Keratinocyte (primary cell): ENCODE results near the gene MSRB2. TPM values are rescaled to one million over a fixed set of nuclear protein-coding genes. Genes with fewer than 3 reads are reported as not detected.
A peak's percentile ranks its signal among the peaks of the same experiment; 100 is the strongest.
"Not testable (repeated sequence)": the region's sequence is repeated elsewhere in the genome, so short reads cannot be mapped to it uniquely, and the experiment has no call there.

Experiments used
- DNase-seq: peaks from one replicate; pipeline ENCODE4 v3.0.0-alpha.2; 2011; ENCODE audit warnings: low read depth, missing footprints, low spot score
- FAIRE-seq: peaks from 2 replicates; lab custom pipeline; 2011; peaks lifted over from hg19 to GRCh38; lab: Jason Lieb, UNC
- H2AFZ ChIP-seq: 2 replicates; pipeline ENCODE4 v1.6.0; 2012; ENCODE audit warnings: low read length, control low read depth, inconsistent platforms; ENCODE audit not compliant: control insufficient read depth
- H3K27ac ChIP-seq: 2 replicates; pipeline ENCODE4 v1.5.1; 2011; ENCODE audit warnings: low read length; ENCODE audit not compliant: control insufficient read depth, insufficient read depth
- H3K27me3 ChIP-seq: 3 replicates; pipeline ENCODE4 v1.6.0; 2011; ENCODE audit warnings: low read length; ENCODE audit not compliant: control insufficient read depth, insufficient read depth; ENCODE audit errors: extremely low read depth
- H3K36me3 ChIP-seq, 2 experiments: 2 replicates in 1 of 2; 3 replicates in 1 of 2; pipeline ENCODE4 v1.5.1; 2011; ENCODE audit warnings: low read length in 2 of 2, mild to moderate bottlenecking in 1 of 2; ENCODE audit not compliant: control insufficient read depth in 2 of 2, insufficient read depth in 2 of 2; ENCODE audit errors: extremely low read depth in 1 of 2
- H3K4me1 ChIP-seq: 3 replicates; pipeline ENCODE4 v1.5.1; 2011; ENCODE audit warnings: low read length; ENCODE audit not compliant: control insufficient read depth, insufficient read depth; ENCODE audit errors: extremely low read depth
- H3K4me2 ChIP-seq: 3 replicates; pipeline ENCODE4 v1.6.0; 2011; ENCODE audit warnings: low read depth, low read length; ENCODE audit not compliant: control insufficient read depth, insufficient read depth; ENCODE audit errors: extremely low read depth
- H3K4me3 ChIP-seq, 3 experiments: fragments of 200-600 bp in 1 of 3; sonication (generic) in 1 of 3; 2 replicates in 2 of 3; 3 replicates in 1 of 3; pipeline ENCODE4 v1.5.1; 2011 to 2016; ENCODE audit warnings: low read length in 3 of 3, mild to moderate bottlenecking in 3 of 3, control low read depth in 2 of 3, inconsistent platforms in 1 of 3, low read depth in 1 of 3, mixed read lengths in 1 of 3, mixed run types in 1 of 3, moderate library complexity in 1 of 3; ENCODE audit not compliant: control insufficient read depth in 2 of 3, insufficient read depth in 2 of 3; ENCODE audit errors: extremely low read depth in 1 of 3
- H3K79me2 ChIP-seq: 2 replicates; pipeline ENCODE4 v1.6.0; 2012; ENCODE audit warnings: low read length; ENCODE audit not compliant: control insufficient read depth, insufficient read depth
- H3K9ac ChIP-seq: 3 replicates; pipeline ENCODE4 v1.6.0; 2011; ENCODE audit warnings: low read length; ENCODE audit not compliant: control insufficient read depth, insufficient read depth; ENCODE audit errors: extremely low read depth
- H3K9me1 ChIP-seq: 3 replicates; pipeline ENCODE4 v1.6.0; 2011; ENCODE audit warnings: low read length; ENCODE audit not compliant: control insufficient read depth, insufficient read depth; ENCODE audit errors: extremely low read depth
- H3K9me3 ChIP-seq: 2 replicates; pipeline ENCODE4 v1.5.1; 2012; ENCODE audit warnings: low read depth, low read length; ENCODE audit not compliant: control insufficient read depth
- H4K20me1 ChIP-seq: 3 replicates; pipeline ENCODE4 v1.6.0; 2011; ENCODE audit warnings: low read length; ENCODE audit not compliant: control insufficient read depth, insufficient read depth; ENCODE audit errors: extremely low read depth
- CTCF ChIP-seq, 3 experiments: IDR thresholded peaks in 1 of 3; conservative IDR thresholded peaks in 1 of 3; optimal IDR thresholded peaks in 1 of 3; 2 replicates in 2 of 3; 3 replicates in 1 of 3; pipeline versions ENCODE3 to v1.5.1; 2011; ENCODE audit warnings: low read length in 3 of 3, mild to moderate bottlenecking in 3 of 3, moderate library complexity in 2 of 3, control low read depth in 1 of 3, inconsistent platforms in 1 of 3; ENCODE audit not compliant: insufficient read depth in 2 of 3; ENCODE audit errors: extremely low read depth in 1 of 3
- EZH2 ChIP-seq: IDR thresholded peaks from one replicate; pipeline ENCODE4 v1.6.1; 2012; ENCODE audit warnings: inconsistent platforms, mild to moderate bottlenecking, low read length, moderate library complexity
- dilution Hi-C: fragments of 300-500 bp; cut with MboI; formaldehyde crosslinking; loops from one replicate; pipeline ENCODE4 v1.7.0; 2020; ENCODE audit warnings: low sequenced_read_pairs; ENCODE audit not compliant: extremely low pct_ligation_motif_present
- polyA plus RNA-seq, 5 experiments: library from polyadenylated mRNA; depleted of rRNA in 3 of 5; stranded (reverse) in 3 of 5; stranded (forward) in 1 of 5; unstranded in 1 of 5; fragments of >200 nt; gene quantifications; 1 replicate in 1 of 5; 2 replicates in 3 of 5; 3 replicates in 1 of 5; pipeline versions ENCODE4 v1.2.1 to v1.2.3, GENCODE V29; 2011 to 2012; ENCODE audit warnings: missing spikeins in 2 of 5, low read depth in 1 of 5, low replicate concordance in 1 of 5

Gene MSRB2
- polyA plus RNA-seq, 1 donor (not counting 4 experiments of a cell fraction or from before 2014, with no cell fraction given): 27.6 TPM

- no peak overlapping the region for H2AFZ ChIP-seq
- H3K4me2 ChIP-seq: no peak overlapping the region
- DNase-seq (no peak), FAIRE-seq (no peak)
- peaks cover 6% of the 10 kb centered on the region for H3K4me1 ChIP-seq
- dilution Hi-C loops: no loop called here
- no peak for TF ChIP-seq CTCF (optimal IDR thresholded peaks at IDR 0.05 in 1 of 3, IDR thresholded peaks at IDR 0.05 in 1 of 3, conservative IDR thresholded peaks at IDR 0.05 in 1 of 3; ENCODE audit: extremely low read depth in 1 of 3, insufficient read depth in 2 of 3, low read length in 3 of 3)
- TF ChIP-seq EZH2: no peak
- no peaks in the 10 kb centered on the region for H4K20me1 ChIP-seq
- H3K9ac ChIP-seq: no peak overlapping the region
- no peaks in the 10 kb centered on the region for H3K9me3 ChIP-seq
- no peaks in the 10 kb centered on the region for H3K36me3 ChIP-seq
- no peaks in the 10 kb centered on the region for H3K79me2 ChIP-seq
- no peak overlapping the region for H3K4me3 ChIP-seq
- no peaks in the 10 kb centered on the region for H3K9me1 ChIP-seq
- H3K27me3 ChIP-seq: no peaks in the 10 kb centered on the region
- no peak overlapping the region for H3K27ac ChIP-seq
Observed at GRCh38 chr10:23070913-23071218, 24.5 kb upstream of the MSRB2 start.

- H3K27ac ChIP-seq, DNase-seq, H2AFZ ChIP-seq, FAIRE-seq, H3K27me3 ChIP-seq, dilution Hi-C loops, H3K9ac ChIP-seq, H3K9me1 ChIP-seq, H3K4me2 ChIP-seq, H4K20me1 ChIP-seq, H3K9me3 ChIP-seq, H3K79me2 ChIP-seq, H3K4me1 ChIP-seq, H3K36me3 ChIP-seq, H3K4me3 ChIP-seq: not testable (repeated sequence)
Observed at GRCh38 chr10:23072593-23072992, 22.8 kb upstream of the MSRB2 start.

- DNase-seq (peak; percentile 25), FAIRE-seq (peak; percentile 88)
- H3K4me3 ChIP-seq: no peak overlapping the region
- peaks cover 4% of the 10 kb centered on the region for H3K4me1 ChIP-seq
- H3K36me3 ChIP-seq: no peaks in the 10 kb centered on the region
- H4K20me1 ChIP-seq: no peaks in the 10 kb centered on the region
- no peak for TF ChIP-seq CTCF (optimal IDR thresholded peaks at IDR 0.05 in 1 of 3, IDR thresholded peaks at IDR 0.05 in 1 of 3, conservative IDR thresholded peaks at IDR 0.05 in 1 of 3; ENCODE audit: extremely low read depth in 1 of 3, insufficient read depth in 2 of 3, low read length in 3 of 3)
- TF ChIP-seq EZH2: no peak
- H2AFZ ChIP-seq: no peak overlapping the region
- no peak overlapping the region for H3K27ac ChIP-seq
- dilution Hi-C loops: no loop called here
- H3K9me1 ChIP-seq: no peaks in the 10 kb centered on the region
- H3K27me3 ChIP-seq: no peaks in the 10 kb centered on the region
- H3K9ac ChIP-seq: no peak overlapping the region
- H3K79me2 ChIP-seq: no peaks in the 10 kb centered on the region
- no peaks in the 10 kb centered on the region for H3K9me3 ChIP-seq
- H3K4me2 ChIP-seq: no peak overlapping the region
Observed at GRCh38 chr10:23073527-23073926, 21.9 kb upstream of the MSRB2 start.
